ENCODE results near the gene LSR.

Gene LSR

DNA sequence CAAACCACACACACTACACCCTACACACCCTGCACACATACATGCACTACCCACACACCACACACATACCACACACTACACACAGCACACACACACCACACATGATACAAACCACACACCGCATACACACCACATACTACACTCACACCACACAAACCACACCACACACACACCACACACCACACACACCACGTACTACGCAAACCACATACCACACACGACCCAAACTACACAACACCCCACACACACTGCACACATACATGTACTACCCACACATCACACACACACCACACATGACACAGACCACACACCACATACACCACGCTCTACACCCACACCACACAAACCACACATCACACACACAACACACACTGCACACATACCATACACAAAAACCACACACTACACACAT is 49.8 kb downstream of the LSR start:
- ChIA-PET CTCF (no interaction called here), POLR2A (no interaction called here)
- DNase-seq (ENCODE audit: low read depth, low spot score): no peak
- no peak overlapping the region for H3K4me3 ChIP-seq (ENCODE audit: low read depth, low read length)
- TF ChIP-seq, protein P1, sequence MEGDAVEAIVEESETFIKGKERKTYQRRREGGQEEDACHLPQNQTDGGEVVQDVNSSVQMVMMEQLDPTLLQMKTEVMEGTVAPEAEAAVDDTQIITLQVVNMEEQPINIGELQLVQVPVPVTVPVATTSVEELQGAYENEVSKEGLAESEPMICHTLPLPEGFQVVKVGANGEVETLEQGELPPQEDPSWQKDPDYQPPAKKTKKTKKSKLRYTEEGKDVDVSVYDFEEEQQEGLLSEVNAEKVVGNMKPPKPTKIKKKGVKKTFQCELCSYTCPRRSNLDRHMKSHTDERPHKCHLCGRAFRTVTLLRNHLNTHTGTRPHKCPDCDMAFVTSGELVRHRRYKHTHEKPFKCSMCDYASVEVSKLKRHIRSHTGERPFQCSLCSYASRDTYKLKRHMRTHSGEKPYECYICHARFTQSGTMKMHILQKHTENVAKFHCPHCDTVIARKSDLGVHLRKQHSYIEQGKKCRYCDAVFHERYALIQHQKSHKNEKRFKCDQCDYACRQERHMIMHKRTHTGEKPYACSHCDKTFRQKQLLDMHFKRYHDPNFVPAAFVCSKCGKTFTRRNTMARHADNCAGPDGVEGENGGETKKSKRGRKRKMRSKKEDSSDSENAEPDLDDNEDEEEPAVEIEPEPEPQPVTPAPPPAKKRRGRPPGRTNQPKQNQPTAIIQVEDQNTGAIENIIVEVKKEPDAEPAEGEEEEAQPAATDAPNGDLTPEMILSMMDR (IDR thresholded peaks at IDR 0.05; ENCODE audit: insufficient read depth, low read length, missing control alignments): no peak

DNA sequence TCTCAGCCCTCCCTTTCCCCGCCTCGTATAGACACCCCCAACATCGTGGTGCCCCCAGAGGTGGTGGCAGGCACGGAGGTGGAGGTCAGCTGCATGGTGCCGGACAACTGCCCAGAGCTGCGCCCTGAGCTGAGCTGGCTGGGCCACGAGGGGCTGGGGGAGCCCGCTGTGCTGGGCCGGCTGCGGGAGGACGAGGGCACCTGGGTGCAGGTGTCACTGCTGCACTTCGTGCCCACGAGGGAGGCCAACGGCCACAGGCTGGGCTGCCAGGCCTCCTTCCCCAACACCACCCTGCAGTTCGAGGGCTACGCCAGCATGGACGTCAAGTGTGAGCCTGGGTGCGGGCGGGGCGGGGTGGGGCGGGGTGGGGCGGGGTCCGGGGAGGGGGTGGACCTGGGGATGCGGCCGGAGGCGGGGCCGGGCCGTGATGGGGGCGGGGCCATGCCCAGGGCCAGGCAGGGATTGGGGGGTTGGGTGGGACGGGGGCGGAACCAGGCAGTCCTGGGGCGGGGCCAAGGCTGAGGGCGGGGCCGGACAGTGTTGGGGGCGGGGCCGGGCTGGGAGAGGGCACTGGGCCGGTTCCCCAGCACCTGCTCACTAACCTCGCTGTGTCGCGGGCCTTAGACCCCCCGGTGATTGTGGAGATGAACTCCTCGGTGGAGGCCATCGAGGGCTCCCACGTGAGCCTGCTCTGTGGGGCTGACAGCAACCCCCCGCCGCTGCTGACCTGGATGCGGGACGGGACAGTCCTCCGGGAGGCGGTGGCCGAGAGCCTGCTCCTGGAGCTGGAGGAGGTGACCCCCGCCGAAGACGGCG is 50.9 kb downstream of the LSR start:
- POLR2A ChIA-PET: no interaction called here
- CTCF ChIA-PET: no interaction called here
- TF ChIP-seq, protein P1 (IDR thresholded peaks at IDR 0.05; ENCODE audit: insufficient read depth, low read length, missing control alignments): no peak
- no peak for DNase-seq (ENCODE audit: low read depth, low spot score)
- no peak overlapping the region for H3K4me3 ChIP-seq (ENCODE audit: low read depth, low read length)

DNA sequence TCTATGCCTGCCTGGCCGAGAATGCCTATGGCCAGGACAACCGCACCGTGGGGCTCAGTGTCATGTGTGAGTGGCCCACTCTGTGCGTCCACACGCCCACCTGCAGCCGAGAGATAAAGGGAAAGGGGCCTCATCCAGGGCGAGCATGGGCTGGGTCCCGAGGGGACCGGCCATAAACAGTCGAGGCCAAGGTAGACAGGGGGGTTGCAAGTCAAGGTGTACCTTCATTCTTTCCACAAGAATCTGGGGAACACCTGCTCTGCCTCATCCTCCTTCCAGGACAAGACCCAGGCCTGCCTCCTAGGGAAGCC is 51.5 kb downstream of the LSR start:
- ChIA-PET POLR2A (no interaction called here), CTCF (no interaction called here)
- no peak for DNase-seq (ENCODE audit: low read depth, low spot score)
- H3K4me3 ChIP-seq (ENCODE audit: low read depth, low read length): no peak overlapping the region
- TF ChIP-seq, protein P1 (IDR thresholded peaks at IDR 0.05; ENCODE audit: insufficient read depth, low read length, missing control alignments): no peak

DNA sequence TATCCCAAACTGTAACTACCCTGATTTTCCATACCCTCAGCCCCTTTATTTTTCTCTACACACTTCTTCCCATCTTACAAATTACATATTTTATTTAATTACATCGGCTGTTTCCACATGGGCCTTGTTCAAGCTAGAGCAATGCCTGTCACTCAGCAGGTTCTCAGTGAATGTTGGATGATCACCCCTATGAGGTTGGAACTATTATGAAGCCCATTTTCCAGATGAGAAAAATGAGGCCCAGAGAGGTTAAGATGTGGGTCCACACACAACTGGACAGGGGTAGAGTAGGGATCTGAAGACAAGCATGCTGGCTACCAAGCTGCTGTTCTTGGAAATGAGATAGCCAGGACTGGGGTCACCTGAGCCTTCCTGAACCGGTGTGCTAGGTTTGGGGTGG is 53.2 kb downstream of the LSR start:
- ChIA-PET POLR2A (no interaction called here), CTCF (no interaction called here)
- TF ChIP-seq, protein P1 (IDR thresholded peaks at IDR 0.05; ENCODE audit: insufficient read depth, low read length, missing control alignments): no peak
- H3K4me3 ChIP-seq (ENCODE audit: low read depth, low read length): no peak overlapping the region
- DNase-seq (ENCODE audit: low read depth, low spot score): no peak

DNA sequence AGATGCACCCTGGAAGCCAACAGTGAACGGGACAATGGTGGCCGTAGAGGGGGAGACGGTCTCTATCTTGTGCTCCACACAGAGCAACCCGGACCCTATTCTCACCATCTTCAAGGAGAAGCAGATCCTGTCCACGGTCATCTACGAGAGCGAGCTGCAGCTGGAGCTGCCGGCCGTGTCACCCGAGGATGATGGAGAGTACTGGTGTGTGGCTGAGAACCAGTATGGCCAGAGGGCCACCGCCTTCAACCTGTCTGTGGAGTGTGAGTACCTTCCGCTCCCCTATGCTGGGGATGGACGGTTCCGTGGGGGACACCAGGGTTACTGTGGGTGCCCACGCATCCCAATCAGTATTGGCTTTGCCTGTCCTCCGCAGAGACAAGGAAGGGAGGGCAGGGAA is 53.6 kb downstream of the LSR start:
- TF ChIP-seq, protein P1 (IDR thresholded peaks at IDR 0.05; ENCODE audit: insufficient read depth, low read length, missing control alignments): no peak
- POLR2A ChIA-PET: no interaction called here
- no peak overlapping the region for H3K4me3 ChIP-seq (ENCODE audit: low read depth, low read length)
- CTCF ChIA-PET: no interaction called here
- no peak for DNase-seq (ENCODE audit: low read depth, low spot score)

DNA sequence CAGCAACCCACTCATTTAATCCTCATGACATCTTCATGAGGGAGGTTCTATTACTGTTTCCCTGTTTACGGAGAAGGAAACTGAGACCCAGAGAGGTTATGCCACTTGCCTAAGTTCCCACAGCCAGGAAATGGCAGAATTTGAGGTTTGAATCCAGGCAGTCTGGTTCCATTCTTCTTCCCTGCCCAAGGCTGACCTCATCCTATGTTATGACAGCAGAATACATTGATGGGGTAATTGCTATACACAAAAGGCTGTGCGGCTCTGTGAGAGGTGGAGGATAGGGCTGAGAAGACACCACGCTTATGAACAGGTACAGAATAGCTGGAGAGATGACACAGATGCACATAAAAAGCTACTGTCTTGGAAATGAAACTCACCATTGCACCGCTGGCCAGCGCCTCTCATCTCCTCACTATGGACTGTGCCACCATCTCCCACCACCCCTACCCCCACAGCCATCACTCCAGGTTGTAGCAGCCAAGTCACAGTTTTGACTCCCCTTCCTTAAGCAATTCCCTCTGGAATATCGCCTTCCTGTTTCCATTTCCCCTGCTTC is 54.6 kb downstream of the LSR start:
- ChIA-PET POLR2A (no interaction called here), CTCF (no interaction called here)
- no peak overlapping the region for H3K4me3 ChIP-seq (ENCODE audit: low read depth, low read length)
- TF ChIP-seq, protein P1 (IDR thresholded peaks at IDR 0.05; ENCODE audit: insufficient read depth, low read length, missing control alignments): no peak
- DNase-seq (ENCODE audit: low read depth, low spot score): no peak
